ENCODE results near the gene GPATCH11.

Gene GPATCH11

DNA sequence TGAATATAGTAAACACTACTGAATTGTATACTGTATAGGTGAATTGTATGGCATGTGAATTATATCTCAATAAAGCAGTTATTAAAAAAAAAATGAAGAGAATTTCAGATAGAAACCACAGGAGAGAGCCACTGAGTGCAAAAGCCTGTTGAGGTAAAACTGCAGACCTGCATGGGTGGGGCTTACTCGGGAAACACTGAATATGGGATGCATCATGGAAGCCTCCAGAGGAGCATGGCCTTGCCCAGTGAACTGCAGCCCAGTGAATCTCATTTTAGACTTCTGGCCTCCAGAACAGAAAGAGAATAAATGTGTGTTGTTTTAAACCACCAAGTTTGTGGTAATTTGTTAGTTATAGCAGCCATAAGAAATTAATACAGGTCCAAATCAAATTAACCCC is 15.7 kb downstream of the GPATCH11 start:
- TF ChIP-seq ZNF70 (CRISPR knock-in tag; IDR thresholded peaks at IDR 0.05) = no peak
- TF ChIP-seq ZFP30 (CRISPR knock-in tag; IDR thresholded peaks at IDR 0.05) = no peak
- no peak for TF ChIP-seq POU6F1 (CRISPR knock-in tag; IDR thresholded peaks at IDR 0.05; ENCODE audit: borderline replicate concordance, low read depth)
- no peak for TF ChIP-seq CREB5 (CRISPR knock-in tag; IDR thresholded peaks at IDR 0.05; ENCODE audit: low read depth)
- no peak for TF ChIP-seq ARNTL (CRISPR knock-in tag; IDR thresholded peaks at IDR 0.05; ENCODE audit: borderline replicate concordance, low read depth)
- TF ChIP-seq TSHZ2 (CRISPR knock-in tag; IDR thresholded peaks at IDR 0.05) = no peak
- no peak for TF ChIP-seq TCF4 (CRISPR knock-in tag; IDR thresholded peaks at IDR 0.05; ENCODE audit: borderline replicate concordance)
- TF ChIP-seq GLIS3 (CRISPR knock-in tag; IDR thresholded peaks at IDR 0.05) = no peak
- TF ChIP-seq OSR1 (CRISPR knock-in tag; IDR thresholded peaks at IDR 0.05) = no peak
- no peak for TF ChIP-seq ESRRG (CRISPR knock-in tag; IDR thresholded peaks at IDR 0.05)
- TF ChIP-seq SNAI2 (CRISPR knock-in tag; IDR thresholded peaks at IDR 0.05) = no peak
- no peak for TF ChIP-seq RARB (CRISPR knock-in tag; IDR thresholded peaks at IDR 0.05)
- TF ChIP-seq ISL1 (CRISPR knock-in tag; IDR thresholded peaks at IDR 0.05) = no peak
- no peak for TF ChIP-seq CSRNP3 (CRISPR knock-in tag; IDR thresholded peaks at IDR 0.05)
- no peak for TF ChIP-seq BACH2 (CRISPR knock-in tag; IDR thresholded peaks at IDR 0.05; ENCODE audit: borderline replicate concordance)
- no peak for TF ChIP-seq ZNF565 (CRISPR knock-in tag; conservative IDR thresholded peaks at IDR 0.05; ENCODE audit: low read depth)
- no peak for TF ChIP-seq CSDC2 (CRISPR knock-in tag; IDR thresholded peaks at IDR 0.05)
- no peak for TF ChIP-seq ZNF8 (CRISPR knock-in tag; IDR thresholded peaks at IDR 0.05)
- no peak for TF ChIP-seq ZFP3 (CRISPR knock-in tag; IDR thresholded peaks at IDR 0.05)

GRCh38 chr2:37102588-37102987 is 18.3 kb downstream of the GPATCH11 start:
- ATAC-seq = no peak
- TF ChIP-seq ISL1 (CRISPR knock-in tag; IDR thresholded peaks at IDR 0.05) (no peak), ZNF565 (CRISPR knock-in tag; conservative IDR thresholded peaks at IDR 0.05; ENCODE audit: low read depth) (no peak), TOX (CRISPR knock-in tag; IDR thresholded peaks at IDR 0.05; ENCODE audit: borderline replicate concordance) (no peak), PATZ1 (CRISPR knock-in tag; IDR thresholded peaks at IDR 0.05; ENCODE audit: borderline replicate concordance) (no peak), ARNTL (CRISPR knock-in tag; IDR thresholded peaks at IDR 0.05; ENCODE audit: borderline replicate concordance, low read depth) (no peak), PPARA (CRISPR knock-in tag; IDR thresholded peaks at IDR 0.05; ENCODE audit: borderline replicate concordance) (no peak), BACH2 (CRISPR knock-in tag; IDR thresholded peaks at IDR 0.05; ENCODE audit: borderline replicate concordance) (no peak), CREB5 (CRISPR knock-in tag; IDR thresholded peaks at IDR 0.05; ENCODE audit: low read depth) (no peak)

More for the DNA sequence above, 15.7 kb downstream of the GPATCH11 start:
- no peak for ATAC-seq

Measured in SK-N-SH treated with all-trans-retinoic acid at 6 μM for 48 hours (cell line).